ENCODE results near the gene PCDH11Y. TPM values are rescaled to one million over a fixed set of nuclear protein-coding genes. Genes with fewer than 3 reads are reported as not detected.
"Not testable (repeated sequence)": the region's sequence is repeated elsewhere in the genome, so short reads cannot be mapped to it uniquely, and the experiment has no call there.

Gene PCDH11Y

DNA sequence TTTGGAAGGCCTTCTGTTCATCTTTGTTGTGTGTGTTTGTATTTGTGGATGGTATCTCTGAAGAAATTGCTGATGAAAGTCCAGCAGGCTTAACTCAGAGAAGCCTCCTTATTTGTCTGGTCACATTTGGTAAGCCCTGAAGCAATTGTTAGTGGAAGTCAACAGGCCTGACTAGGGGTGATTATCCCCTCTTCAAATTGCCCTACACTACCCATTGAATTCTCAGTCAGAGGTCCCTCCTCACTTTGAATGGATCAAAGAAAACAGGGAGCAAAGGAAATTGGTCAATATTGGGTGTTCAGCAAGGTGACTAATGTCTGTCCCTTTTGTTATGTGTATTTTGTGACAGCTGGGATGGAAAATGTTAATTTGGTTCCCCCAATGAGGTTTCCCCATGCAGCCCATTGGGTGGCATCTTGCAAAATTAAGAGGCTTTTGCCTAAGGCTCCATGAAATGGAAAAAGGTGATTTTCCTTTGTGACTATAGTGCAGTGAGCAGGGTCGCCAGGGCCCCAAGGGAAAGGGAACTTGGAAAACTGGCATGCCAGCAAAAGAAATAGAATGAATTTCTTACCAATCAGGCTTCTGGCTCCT, 709.8 kb downstream of the PCDH11Y start:
- not testable (repeated sequence) for H3K79me1 ChIP-seq (ENCODE audit: low read depth, low read length); H3K4ac ChIP-seq (ENCODE audit: low read length); H3K4me3 ChIP-seq (ENCODE audit: low read length in 2 of 2); DNase-seq (ENCODE audit: low spot score); H2BK15ac ChIP-seq (ENCODE audit: low read length); H2AK5ac ChIP-seq (ENCODE audit: low read depth, low read length); H2BK120ac ChIP-seq (ENCODE audit: low read depth, low read length); H2BK5ac ChIP-seq (ENCODE audit: low read length); H3K9ac ChIP-seq (ENCODE audit: low read depth, low read length, poor library complexity); H3K23ac ChIP-seq (ENCODE audit: low read depth, low read length, poor library complexity); H2AFZ ChIP-seq (ENCODE audit: low read length); H3K27me3 ChIP-seq (ENCODE audit: control insufficient read depth in 3 of 3, insufficient read depth in 3 of 3, low read depth in 1 of 3, low read length in 3 of 3); H3K14ac ChIP-seq (ENCODE audit: low read length); H2BK12ac ChIP-seq (ENCODE audit: low read length); H4K91ac ChIP-seq (ENCODE audit: low read depth, low read length, poor library complexity); H4K8ac ChIP-seq (ENCODE audit: low read depth, low read length); H3K9me3 ChIP-seq (replicated peaks in 1 of 2; ENCODE audit: control insufficient read depth in 2 of 2, insufficient read depth in 1 of 2, low read depth in 1 of 2, low read length in 2 of 2); H3K36me3 ChIP-seq (replicated peaks in 1 of 2; ENCODE audit: control insufficient read depth in 2 of 2, insufficient read depth in 2 of 2, low read length in 2 of 2); H3K18ac ChIP-seq (ENCODE audit: low read length); H3K4me1 ChIP-seq (ENCODE audit: control insufficient read depth in 2 of 2, insufficient read depth in 1 of 2, low read depth in 1 of 2, low read length in 2 of 2); H3K27ac ChIP-seq (replicated peaks; ENCODE audit: low read length); H3K4me2 ChIP-seq (ENCODE audit: insufficient read depth, low read length, poor library complexity, severe bottlenecking)
- WGBS, 2 donors (ENCODE audit: extremely low coverage in 2 of 2, insufficient read length in 2 of 2, insufficient replicate concordance in 1 of 2): no CpG with 5 or more reads among the region's 1 CpG

DNA sequence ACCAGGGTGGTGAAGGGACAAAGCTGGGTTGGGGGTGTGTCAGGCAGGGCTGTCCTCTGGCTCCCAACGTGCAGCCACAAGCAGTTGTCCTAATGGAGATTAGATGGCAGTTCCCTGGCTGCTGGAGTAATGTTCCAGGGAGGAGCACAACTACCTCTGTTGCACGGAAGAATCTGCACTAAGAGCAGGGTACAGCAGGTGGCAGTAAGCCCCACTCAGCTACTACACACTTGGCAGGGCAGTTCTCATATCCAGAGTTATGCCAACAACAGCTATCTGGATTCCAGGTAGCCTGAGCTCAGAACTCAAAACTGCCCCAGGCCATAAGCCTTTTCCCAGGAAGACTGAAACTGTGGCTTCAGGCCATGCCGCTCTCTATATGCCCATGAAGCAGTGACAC, 761.3 kb downstream of the PCDH11Y start:
- not testable (repeated sequence) for H3K27ac ChIP-seq (replicated peaks; ENCODE audit: low read length); H3K79me1 ChIP-seq (ENCODE audit: low read depth, low read length); H2BK15ac ChIP-seq (ENCODE audit: low read length); H3K23ac ChIP-seq (ENCODE audit: low read depth, low read length, poor library complexity); H3K27me3 ChIP-seq (ENCODE audit: control insufficient read depth in 3 of 3, insufficient read depth in 3 of 3, low read depth in 1 of 3, low read length in 3 of 3); H2BK5ac ChIP-seq (ENCODE audit: low read length); DNase-seq (ENCODE audit: low spot score); H3K9me3 ChIP-seq (replicated peaks in 1 of 2; ENCODE audit: control insufficient read depth in 2 of 2, insufficient read depth in 1 of 2, low read depth in 1 of 2, low read length in 2 of 2); H3K4me3 ChIP-seq (ENCODE audit: low read length in 2 of 2); H3K14ac ChIP-seq (ENCODE audit: low read length); H3K9ac ChIP-seq (ENCODE audit: low read depth, low read length, poor library complexity); H2BK120ac ChIP-seq (ENCODE audit: low read depth, low read length); H2AFZ ChIP-seq (ENCODE audit: low read length); H3K36me3 ChIP-seq (replicated peaks in 1 of 2; ENCODE audit: control insufficient read depth in 2 of 2, insufficient read depth in 2 of 2, low read length in 2 of 2); H4K91ac ChIP-seq (ENCODE audit: low read depth, low read length, poor library complexity); H3K18ac ChIP-seq (ENCODE audit: low read length); H3K4me2 ChIP-seq (ENCODE audit: insufficient read depth, low read length, poor library complexity, severe bottlenecking); H3K4ac ChIP-seq (ENCODE audit: low read length); H3K4me1 ChIP-seq (ENCODE audit: control insufficient read depth in 2 of 2, insufficient read depth in 1 of 2, low read depth in 1 of 2, low read length in 2 of 2); H4K8ac ChIP-seq (ENCODE audit: low read depth, low read length); H2BK12ac ChIP-seq (ENCODE audit: low read length); H2AK5ac ChIP-seq (ENCODE audit: low read depth, low read length)
- no CpG with 5 or more reads among the region's 3 CpGs for WGBS, 2 donors (ENCODE audit: extremely low coverage in 2 of 2, insufficient read length in 2 of 2, insufficient replicate concordance in 1 of 2)

DNA sequence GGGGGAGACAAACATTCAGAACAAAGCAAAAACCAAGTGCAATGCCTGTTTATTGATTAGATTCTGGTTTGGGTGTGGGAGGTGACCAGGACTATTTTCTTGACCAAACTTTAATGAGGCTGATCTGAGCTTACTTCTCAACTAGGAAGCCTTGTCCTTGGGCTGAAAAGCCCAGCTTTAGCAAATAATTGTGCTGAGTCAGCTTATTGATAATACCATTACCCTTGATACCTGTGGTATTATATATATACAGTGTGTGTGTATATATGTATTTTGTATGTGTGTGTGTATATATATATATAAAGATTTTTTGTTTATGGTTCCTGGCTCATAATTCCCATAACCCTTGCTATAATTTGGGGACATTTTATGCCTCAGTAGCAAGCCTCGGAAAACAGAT, 776.4 kb downstream of the PCDH11Y start:
- not testable (repeated sequence) for H3K4me2 ChIP-seq (ENCODE audit: insufficient read depth, low read length, poor library complexity, severe bottlenecking); H3K14ac ChIP-seq (ENCODE audit: low read length); H2AFZ ChIP-seq (ENCODE audit: low read length); H4K8ac ChIP-seq (ENCODE audit: low read depth, low read length); H2BK120ac ChIP-seq (ENCODE audit: low read depth, low read length); H2BK5ac ChIP-seq (ENCODE audit: low read length); H2BK15ac ChIP-seq (ENCODE audit: low read length); H3K23ac ChIP-seq (ENCODE audit: low read depth, low read length, poor library complexity); H3K4ac ChIP-seq (ENCODE audit: low read length); H3K36me3 ChIP-seq (replicated peaks in 1 of 2; ENCODE audit: control insufficient read depth in 2 of 2, insufficient read depth in 2 of 2, low read length in 2 of 2); H3K79me1 ChIP-seq (ENCODE audit: low read depth, low read length); H4K91ac ChIP-seq (ENCODE audit: low read depth, low read length, poor library complexity); H3K18ac ChIP-seq (ENCODE audit: low read length); H3K27ac ChIP-seq (replicated peaks; ENCODE audit: low read length); DNase-seq (ENCODE audit: low spot score); H3K9ac ChIP-seq (ENCODE audit: low read depth, low read length, poor library complexity); H2BK12ac ChIP-seq (ENCODE audit: low read length); H3K27me3 ChIP-seq (ENCODE audit: control insufficient read depth in 3 of 3, insufficient read depth in 3 of 3, low read depth in 1 of 3, low read length in 3 of 3); H2AK5ac ChIP-seq (ENCODE audit: low read depth, low read length); H3K4me1 ChIP-seq (ENCODE audit: control insufficient read depth in 2 of 2, insufficient read depth in 1 of 2, low read depth in 1 of 2, low read length in 2 of 2); H3K4me3 ChIP-seq (ENCODE audit: low read length in 2 of 2); H3K9me3 ChIP-seq (replicated peaks in 1 of 2; ENCODE audit: control insufficient read depth in 2 of 2, insufficient read depth in 1 of 2, low read depth in 1 of 2, low read length in 2 of 2)
- WGBS, 2 donors (ENCODE audit: extremely low coverage in 2 of 2, insufficient read length in 2 of 2, insufficient replicate concordance in 1 of 2): no CpG with 5 or more reads among the region's 1 CpG

Small RNAs within 50 kb of the gene (small RNA-seq; reads per million reads assigned to genes)
- gene RNU2-57P (ENCODE audit: insufficient read depth) (not detected), gene SNX3P1Y (ENCODE audit: insufficient read depth) (not detected)

All from neuronal stem cell (in vitro differentiated cells).